Measurements from ENCODE around the gene TDRD10. TPM values are rescaled to one million over a fixed set of nuclear protein-coding genes. Genes with fewer than 3 reads are reported as not detected.

Gene TDRD10
- total RNA-seq, 1 donor from 2014 or later = not detected

DNA sequence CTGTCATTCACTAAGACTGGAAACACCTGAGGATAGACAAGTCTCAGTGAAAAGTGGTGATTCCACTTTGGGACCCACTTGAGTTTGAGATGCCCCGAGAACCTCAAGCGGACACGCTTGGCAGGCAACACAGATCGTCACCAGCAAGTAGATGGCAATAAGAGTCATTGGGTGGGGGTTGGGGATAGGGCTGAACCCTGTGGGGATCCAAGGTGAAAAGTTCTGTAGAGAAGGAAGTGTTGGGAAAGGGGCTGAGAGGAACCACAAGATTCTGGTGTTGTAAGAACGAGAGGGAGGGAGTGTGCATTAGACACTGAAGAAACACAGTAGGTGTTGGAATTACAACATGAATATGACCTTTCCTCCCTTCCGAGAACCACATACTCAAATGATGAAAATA, 45.4 kb upstream of the TDRD10 start:
- Histone ChIP-seq H2AFZ (ENCODE audit: low read depth, low read length) (no peak overlapping the region), H3K79me2 (ENCODE audit: insufficient read depth, low read length) (no peaks in the 10 kb centered on the region), H3K27me3 (ENCODE audit: insufficient read depth, low read length) (no peaks in the 10 kb centered on the region), H4K20me1 (ENCODE audit: insufficient read depth, low read length) (no peaks in the 10 kb centered on the region), H3K27ac (ENCODE audit: low read depth, low read length) (no peak overlapping the region), H3K4me3 (ENCODE audit: insufficient read depth, low read depth, low read length) (no peak overlapping the region), H3K36me3 (ENCODE audit: insufficient read depth, low read length) (no peaks in the 10 kb centered on the region), H3K4me2 (ENCODE audit: low read length) (no peak overlapping the region), H3K9me3 (ENCODE audit: insufficient read depth, low read depth, low read length) (no peaks in the 10 kb centered on the region), H3K9ac (ENCODE audit: low read length) (no peak overlapping the region), H3K4me1 (ENCODE audit: insufficient read depth, low read length) (peaks cover 10% of the 10 kb centered on the region)
- H3K27ac Mint-ChIP-seq (ENCODE audit: unreplicated experiment) = no peak overlapping the region
- no peak for TF ChIP-seq EZH2 (IDR thresholded peaks at IDR 0.05; ENCODE audit: insufficient read depth, low read length)
- TF ChIP-seq, protein P1, sequence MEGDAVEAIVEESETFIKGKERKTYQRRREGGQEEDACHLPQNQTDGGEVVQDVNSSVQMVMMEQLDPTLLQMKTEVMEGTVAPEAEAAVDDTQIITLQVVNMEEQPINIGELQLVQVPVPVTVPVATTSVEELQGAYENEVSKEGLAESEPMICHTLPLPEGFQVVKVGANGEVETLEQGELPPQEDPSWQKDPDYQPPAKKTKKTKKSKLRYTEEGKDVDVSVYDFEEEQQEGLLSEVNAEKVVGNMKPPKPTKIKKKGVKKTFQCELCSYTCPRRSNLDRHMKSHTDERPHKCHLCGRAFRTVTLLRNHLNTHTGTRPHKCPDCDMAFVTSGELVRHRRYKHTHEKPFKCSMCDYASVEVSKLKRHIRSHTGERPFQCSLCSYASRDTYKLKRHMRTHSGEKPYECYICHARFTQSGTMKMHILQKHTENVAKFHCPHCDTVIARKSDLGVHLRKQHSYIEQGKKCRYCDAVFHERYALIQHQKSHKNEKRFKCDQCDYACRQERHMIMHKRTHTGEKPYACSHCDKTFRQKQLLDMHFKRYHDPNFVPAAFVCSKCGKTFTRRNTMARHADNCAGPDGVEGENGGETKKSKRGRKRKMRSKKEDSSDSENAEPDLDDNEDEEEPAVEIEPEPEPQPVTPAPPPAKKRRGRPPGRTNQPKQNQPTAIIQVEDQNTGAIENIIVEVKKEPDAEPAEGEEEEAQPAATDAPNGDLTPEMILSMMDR (IDR thresholded peaks at IDR 0.05; ENCODE audit: insufficient read depth, low read depth, low read length) = no peak
- no peak for FAIRE-seq
- H3K4me3 Mint-ChIP-seq (ENCODE audit: unreplicated experiment) = no peak overlapping the region
- DNase-seq (ENCODE audit: low read depth) = no peak
- no peaks in the 10 kb centered on the region for H3K9me3 Mint-ChIP-seq (ENCODE audit: unreplicated experiment)
- peaks cover 14% of the 10 kb centered on the region for H3K4me1 Mint-ChIP-seq (ENCODE audit: low read depth, unreplicated experiment)
- H3K27me3 Mint-ChIP-seq (ENCODE audit: low read depth, unreplicated experiment) = peaks cover 22% of the 10 kb centered on the region
- H3K36me3 Mint-ChIP-seq (ENCODE audit: low read depth, unreplicated experiment) = peaks cover 6% of the 10 kb centered on the region

DNA sequence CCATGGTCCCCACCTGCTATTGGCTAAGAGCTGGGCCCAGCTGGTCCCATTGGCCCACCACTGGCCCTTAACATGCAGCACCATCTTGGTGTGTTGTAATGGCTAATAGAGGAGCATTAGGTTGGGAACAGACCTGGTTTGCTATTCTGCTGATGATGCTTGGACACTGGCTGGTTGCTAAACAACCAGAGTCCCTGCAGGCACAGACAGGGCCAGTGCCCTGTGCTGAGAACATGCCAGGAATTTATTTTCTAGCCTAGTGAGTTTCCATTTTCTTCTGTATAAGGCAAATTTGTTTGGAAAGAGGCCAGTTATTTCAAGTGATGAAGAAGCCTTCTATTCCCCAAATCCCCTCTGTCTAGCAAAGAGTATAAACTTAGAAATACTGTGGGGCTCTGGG, 42.9 kb upstream of the TDRD10 start:
- Histone ChIP-seq H2AFZ (ENCODE audit: low read depth, low read length) (no peak overlapping the region), H3K36me3 (ENCODE audit: insufficient read depth, low read length) (no peaks in the 10 kb centered on the region), H3K9ac (ENCODE audit: low read length) (no peak overlapping the region), H3K79me2 (ENCODE audit: insufficient read depth, low read length) (no peaks in the 10 kb centered on the region), H3K9me3 (ENCODE audit: insufficient read depth, low read depth, low read length) (no peaks in the 10 kb centered on the region), H3K27me3 (ENCODE audit: insufficient read depth, low read length) (no peaks in the 10 kb centered on the region), H3K4me3 (ENCODE audit: insufficient read depth, low read depth, low read length) (no peak overlapping the region), H3K4me2 (ENCODE audit: low read length) (no peak overlapping the region), H4K20me1 (ENCODE audit: insufficient read depth, low read length) (no peaks in the 10 kb centered on the region), H3K4me1 (ENCODE audit: insufficient read depth, low read length) (peaks cover 9% of the 10 kb centered on the region), H3K27ac (ENCODE audit: low read depth, low read length) (no peak overlapping the region)
- Mint-ChIP-seq H3K27ac (ENCODE audit: unreplicated experiment) (no peak overlapping the region), H3K4me1 (ENCODE audit: low read depth, unreplicated experiment) (peaks cover 14% of the 10 kb centered on the region), H3K36me3 (ENCODE audit: low read depth, unreplicated experiment) (peaks cover 2% of the 10 kb centered on the region), H3K4me3 (ENCODE audit: unreplicated experiment) (no peak overlapping the region), H3K9me3 (ENCODE audit: unreplicated experiment) (peaks cover 3% of the 10 kb centered on the region), H3K27me3 (ENCODE audit: low read depth, unreplicated experiment) (peaks cover 8% of the 10 kb centered on the region)
- FAIRE-seq = no peak
- no peak for TF ChIP-seq EZH2 (IDR thresholded peaks at IDR 0.05; ENCODE audit: insufficient read depth, low read length)
- TF ChIP-seq, protein P1 (IDR thresholded peaks at IDR 0.05; ENCODE audit: insufficient read depth, low read depth, low read length) = no peak
- no peak for DNase-seq (ENCODE audit: low read depth)

DNA sequence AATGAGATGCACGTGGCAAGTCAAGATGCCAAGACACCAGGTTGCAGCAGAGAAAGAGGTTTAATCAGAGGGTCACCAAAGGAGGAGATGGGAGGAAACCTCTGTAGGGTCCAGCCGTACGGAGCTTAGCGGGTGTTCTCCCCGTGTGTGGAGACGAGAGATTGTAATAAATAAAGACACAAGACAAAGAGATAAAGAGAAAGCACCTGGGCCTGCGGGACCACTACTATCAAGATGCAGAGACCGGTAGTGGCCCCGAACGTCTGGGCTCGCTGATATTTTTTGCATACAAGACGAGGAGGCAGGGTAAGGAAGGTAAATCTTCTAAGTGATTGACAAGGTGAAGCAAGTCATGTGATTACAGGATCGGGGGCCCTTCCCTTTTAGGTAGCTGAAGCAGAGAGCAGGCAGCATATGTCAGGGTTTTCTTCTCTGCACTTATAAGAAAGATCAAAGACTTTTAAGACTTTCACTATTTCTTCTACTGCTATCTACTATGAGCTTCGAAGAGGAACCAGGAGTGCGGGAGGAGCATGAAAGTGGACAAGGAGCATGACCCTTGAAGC, 41.2 kb upstream of the TDRD10 start:
- peaks cover 3% of the 10 kb centered on the region for H3K9me3 Mint-ChIP-seq (ENCODE audit: unreplicated experiment)
- H3K27ac Mint-ChIP-seq (ENCODE audit: unreplicated experiment) = no peak overlapping the region
- FAIRE-seq (no peak), DNase-seq (ENCODE audit: low read depth) (no peak)
- Histone ChIP-seq H3K79me2 (ENCODE audit: insufficient read depth, low read length) (no peaks in the 10 kb centered on the region), H3K9ac (ENCODE audit: low read length) (no peak overlapping the region), H3K4me1 (ENCODE audit: insufficient read depth, low read length) (peaks cover 8% of the 10 kb centered on the region), H4K20me1 (ENCODE audit: insufficient read depth, low read length) (no peaks in the 10 kb centered on the region), H3K36me3 (ENCODE audit: insufficient read depth, low read length) (no peaks in the 10 kb centered on the region), H3K9me3 (ENCODE audit: insufficient read depth, low read depth, low read length) (no peaks in the 10 kb centered on the region), H3K4me2 (ENCODE audit: low read length) (no peak overlapping the region), H2AFZ (ENCODE audit: low read depth, low read length) (no peak overlapping the region), H3K4me3 (ENCODE audit: insufficient read depth, low read depth, low read length) (no peak overlapping the region), H3K27ac (ENCODE audit: low read depth, low read length) (no peak overlapping the region), H3K27me3 (ENCODE audit: insufficient read depth, low read length) (no peaks in the 10 kb centered on the region)
- peaks cover 4% of the 10 kb centered on the region for H3K27me3 Mint-ChIP-seq (ENCODE audit: low read depth, unreplicated experiment)
- no peak for TF ChIP-seq EZH2 (IDR thresholded peaks at IDR 0.05; ENCODE audit: insufficient read depth, low read length)
- TF ChIP-seq, protein P1 (IDR thresholded peaks at IDR 0.05; ENCODE audit: insufficient read depth, low read depth, low read length) = no peak
- no peak overlapping the region for H3K4me3 Mint-ChIP-seq (ENCODE audit: unreplicated experiment)
- peaks cover 2% of the 10 kb centered on the region for H3K36me3 Mint-ChIP-seq (ENCODE audit: low read depth, unreplicated experiment)
- H3K4me1 Mint-ChIP-seq (ENCODE audit: low read depth, unreplicated experiment) = peaks cover 9% of the 10 kb centered on the region

Data from astrocyte (in vitro differentiated cells and primary cell).